AG08396 (cell line): ENCODE data around the gene CRTC3.
"Not testable (repeated sequence)": the region's sequence is repeated elsewhere in the genome, so short reads cannot be mapped to it uniquely, and the experiment has no call there.

Source experiments
- DNase-seq: peaks from one replicate; pipeline ENCODE4 v3.0.0; 2012; ENCODE audit warnings: low spot score, mixed read lengths

Gene CRTC3

DNA sequence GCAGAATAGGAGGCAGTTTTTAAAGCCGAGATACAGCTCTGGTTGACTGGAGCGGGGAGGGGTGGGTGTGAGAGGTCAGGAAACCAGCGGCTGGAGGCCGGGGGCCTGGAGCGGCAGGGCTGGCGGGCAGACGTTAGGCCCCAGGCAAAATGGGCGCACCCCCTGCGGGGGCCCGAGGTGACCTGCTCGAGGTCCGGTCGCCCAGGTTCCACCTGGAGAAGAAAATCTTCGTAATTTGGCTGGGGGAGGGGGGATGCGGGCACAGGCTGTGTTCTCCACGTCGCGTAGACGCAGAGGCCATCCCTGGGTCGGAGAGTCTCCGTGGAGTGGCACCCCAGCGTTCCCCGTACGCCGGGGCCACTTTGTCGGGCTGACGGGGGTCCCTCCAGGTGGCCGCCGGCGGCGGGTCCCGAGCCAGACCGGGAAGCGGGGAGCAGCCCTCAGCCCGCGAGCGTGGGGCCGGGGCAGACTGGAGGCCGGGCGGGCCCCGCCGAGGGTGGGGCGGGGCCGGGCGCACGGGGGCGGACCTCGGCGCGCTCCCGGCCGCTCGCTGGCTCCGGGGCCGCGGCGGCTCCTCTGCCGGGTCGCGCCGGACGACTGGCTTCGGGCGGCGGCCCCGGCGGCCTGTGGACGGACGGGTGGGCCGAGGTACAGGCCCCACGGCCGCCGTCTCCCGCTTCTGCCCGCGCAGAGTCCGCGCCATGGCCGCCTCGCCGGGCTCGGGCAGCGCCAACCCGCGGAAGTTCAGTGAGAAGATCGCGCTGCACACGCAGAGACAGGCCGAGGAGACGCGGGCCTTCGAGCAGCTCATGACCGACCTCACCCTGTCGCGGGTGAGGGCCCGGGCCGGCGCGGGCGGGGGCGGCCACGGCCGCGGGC is at the start of gene CRTC3:
CRTC3 (plus strand) TSS at position 553 of the 879 bp plus-strand sequence; CDS start at position 702, 149 bp downstream.
- DNase-seq: peak; percentile 90

DNA sequence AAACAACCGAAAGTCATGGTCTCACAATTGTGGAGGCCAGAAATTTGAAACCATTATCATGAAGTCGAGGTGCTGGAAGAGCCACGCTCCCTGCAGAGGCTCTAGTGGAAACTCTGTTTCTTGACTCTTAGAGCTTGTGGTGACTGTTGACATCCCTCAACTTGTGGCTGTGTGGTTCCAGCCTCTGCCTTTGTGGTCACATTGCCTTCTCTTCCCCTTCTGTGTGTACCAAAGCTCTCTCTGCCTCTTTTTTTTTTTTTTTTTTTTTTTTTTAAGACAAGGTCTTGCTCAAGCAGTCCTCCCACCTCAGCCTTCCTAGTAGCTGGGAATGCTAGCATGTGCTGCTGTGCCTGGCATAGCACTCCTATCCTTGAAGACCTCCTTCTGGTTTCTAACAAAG is 48.7 kb upstream of the CRTC3 start:
- DNase-seq: no peak

DNA sequence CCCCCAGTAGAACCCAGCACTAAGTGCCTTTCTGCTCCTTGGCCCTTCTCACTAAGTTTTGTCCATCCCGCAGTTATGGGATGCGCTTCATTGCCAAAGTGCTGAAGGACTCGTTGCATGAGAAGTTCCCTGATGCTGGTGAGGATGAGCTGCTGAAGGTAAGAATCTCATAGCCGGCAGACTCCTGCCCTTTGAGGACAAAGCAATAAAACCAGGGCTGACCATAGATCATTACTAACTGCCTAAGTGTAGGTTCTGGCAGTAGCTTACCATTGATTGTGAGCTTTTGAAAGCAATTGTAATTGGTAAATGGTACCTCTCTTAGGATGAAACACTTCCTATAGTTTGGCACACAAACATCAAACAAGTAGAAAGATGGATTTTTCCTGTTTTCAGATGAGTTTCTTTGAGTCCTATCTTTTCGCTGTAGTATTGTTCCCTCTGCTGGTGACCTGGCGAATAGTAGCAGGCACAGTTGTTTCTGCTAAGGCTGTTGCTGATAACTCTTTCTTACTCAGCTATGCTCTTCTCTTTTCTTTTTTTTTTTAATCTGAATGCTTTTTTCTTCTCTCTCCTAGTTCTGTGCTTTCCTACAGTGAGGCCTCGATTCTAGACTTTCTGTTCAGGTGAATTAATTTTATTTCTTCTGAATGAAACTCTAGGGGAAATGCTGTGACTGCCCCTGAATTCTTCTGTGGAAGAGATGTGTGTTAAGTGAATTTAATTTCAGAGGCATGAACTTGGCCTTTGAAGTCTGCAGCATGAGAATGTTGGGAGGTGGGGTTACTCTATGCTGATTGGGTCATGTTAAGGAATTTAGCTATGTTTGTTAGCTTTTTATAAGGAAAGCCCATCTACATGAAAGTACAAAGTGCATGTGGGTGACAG is 47.4 kb upstream of the CRTC3 start:
- peak; percentile 41 for DNase-seq

DNA sequence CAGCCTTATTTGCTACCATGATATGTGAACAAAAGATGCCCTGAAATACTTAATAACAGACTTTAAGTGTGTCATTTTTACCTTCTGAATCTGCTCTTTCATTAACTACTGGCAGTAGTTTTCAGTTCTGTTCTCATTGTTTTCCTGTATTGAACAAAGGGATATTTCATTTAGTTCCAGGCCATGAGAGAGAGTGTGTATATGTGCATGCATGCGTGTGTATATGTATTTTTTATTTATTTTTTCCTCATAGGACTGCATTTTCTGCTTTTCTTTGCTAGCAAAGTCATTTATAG is 46.8 kb upstream of the CRTC3 start:
- DNase-seq: no peak

DNA sequence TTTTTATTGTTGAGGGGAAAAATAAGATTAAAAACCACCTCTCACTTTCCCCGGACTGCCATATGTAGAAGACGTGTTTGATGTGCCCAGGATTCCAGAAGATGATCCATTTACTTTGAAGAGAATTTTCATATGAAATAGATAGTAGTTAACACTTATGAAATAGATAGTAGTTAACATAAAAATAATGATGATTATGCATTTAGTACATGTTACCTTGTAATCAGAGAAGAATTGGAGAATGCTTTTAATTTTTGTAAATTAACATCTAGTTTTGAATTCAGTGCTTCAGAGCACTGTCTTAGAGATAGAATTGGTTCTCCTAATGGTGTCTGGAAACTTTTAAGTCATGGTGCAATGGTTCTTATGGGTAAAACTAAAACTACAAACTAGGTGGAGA is 46.1 kb upstream of the CRTC3 start:
- no peak for DNase-seq

GRCh38 chr15:90487186-90487585 is 42.5 kb upstream of the CRTC3 start:
- DNase-seq: no peak

- no peak for DNase-seq
These were observed 40.2 kb upstream of the CRTC3 start for GRCh38 chr15:90489514-90489913.

GRCh38 chr15:90489944-90490343 is 39.8 kb upstream of the CRTC3 start:
- no peak for DNase-seq

DNA sequence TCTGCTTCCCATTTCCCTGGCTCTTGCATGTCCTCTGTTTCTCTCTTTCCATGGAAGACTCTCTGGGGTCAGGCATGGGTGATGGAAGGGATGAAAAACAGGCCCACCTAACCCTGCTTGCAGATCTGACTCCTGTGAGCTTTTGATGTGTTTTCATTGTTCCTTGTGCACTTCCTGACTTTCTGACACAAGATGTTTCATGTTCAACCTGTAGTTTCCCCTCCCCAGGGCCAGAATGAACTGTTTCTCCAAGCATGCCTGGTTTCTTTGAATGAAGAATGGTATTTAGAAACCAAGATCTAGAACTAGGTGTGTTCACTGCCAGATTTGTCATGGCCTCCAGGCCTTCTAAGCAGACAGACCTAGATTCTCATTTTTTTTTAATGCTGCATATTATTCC is 36.1 kb upstream of the CRTC3 start:
- DNase-seq: no peak

DNA sequence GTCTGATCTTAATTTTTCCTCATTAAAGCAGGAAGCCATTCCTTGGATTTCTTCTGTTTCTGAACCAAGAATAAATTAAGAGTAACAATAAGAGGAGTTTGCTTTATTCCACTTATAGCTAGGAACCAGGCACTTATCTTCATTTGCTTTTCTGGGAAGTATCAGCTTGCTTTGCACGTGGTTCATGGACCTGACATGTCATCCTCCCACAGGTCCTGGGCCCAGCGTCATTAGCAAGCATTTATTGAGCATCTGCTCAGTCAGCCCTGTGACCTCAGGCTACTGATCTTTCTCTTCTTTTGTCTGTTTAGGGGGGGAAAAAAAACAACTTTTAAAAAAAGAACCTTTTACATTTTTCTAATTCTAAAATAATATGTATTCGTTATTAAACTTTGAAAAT is 34.7 kb upstream of the CRTC3 start:
- DNase-seq: no peak

DNA sequence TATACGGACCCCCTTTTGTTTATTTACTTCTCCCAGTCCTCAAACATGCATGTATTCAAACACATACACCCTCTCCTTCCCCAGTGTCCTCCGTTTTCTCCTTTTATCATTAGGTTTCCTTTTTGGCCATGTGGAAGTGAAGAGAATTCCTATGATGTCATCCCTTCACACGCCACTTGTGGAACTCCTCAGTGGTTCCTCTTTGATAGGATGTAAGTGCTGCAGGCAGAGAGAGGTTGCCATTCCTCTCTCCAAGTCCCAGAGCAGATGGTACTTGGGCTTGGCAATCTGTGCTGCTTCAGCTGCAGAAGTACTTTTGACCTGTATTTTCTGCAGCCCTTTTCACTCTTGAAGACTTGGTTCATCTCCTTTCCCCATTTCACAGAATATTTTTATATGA is 32.9 kb upstream of the CRTC3 start:
- no peak for DNase-seq

DNA sequence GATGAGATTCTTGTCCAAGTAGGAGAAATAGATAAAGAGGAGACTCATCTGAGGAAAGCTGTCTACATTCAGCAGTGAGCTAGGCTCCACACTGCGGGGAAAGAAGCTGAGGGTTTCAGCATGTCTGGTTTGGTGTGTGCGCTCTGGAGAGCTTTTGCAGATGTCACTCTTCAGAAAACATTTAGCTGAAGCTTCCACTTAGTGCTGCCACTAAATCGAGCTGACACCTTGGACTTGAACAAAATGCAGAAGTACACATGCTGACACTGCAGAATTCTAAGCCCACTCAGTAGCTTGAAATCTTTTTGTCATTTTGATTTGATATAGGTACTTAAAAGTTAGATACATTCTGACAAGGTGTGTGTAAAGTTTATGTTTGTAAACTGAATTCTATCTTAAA is 32.3 kb upstream of the CRTC3 start:
- DNase-seq: no peak

- no peak for DNase-seq
These were observed 31.8 kb upstream of the CRTC3 start for GRCh38 chr15:90497912-90498311.

DNA sequence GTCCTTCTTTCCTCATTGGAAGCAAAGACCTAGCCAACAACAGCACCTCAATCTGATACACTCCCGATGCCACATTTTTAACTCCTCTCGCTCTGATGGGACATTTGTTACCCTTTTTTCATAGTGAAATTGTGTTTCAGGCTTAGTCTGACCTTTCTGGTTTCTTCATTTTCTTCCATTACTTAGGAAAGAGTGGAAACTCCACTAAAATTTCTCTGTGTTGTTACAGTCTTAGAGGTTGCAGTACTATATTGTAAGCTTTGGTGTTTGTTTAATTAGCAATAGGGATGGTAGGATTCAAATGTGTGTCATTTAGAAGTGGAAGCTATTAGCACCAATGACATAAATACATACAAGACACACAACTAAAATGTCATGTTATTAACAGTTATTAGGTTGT is 29.6 kb upstream of the CRTC3 start:
- no peak for DNase-seq

DNA sequence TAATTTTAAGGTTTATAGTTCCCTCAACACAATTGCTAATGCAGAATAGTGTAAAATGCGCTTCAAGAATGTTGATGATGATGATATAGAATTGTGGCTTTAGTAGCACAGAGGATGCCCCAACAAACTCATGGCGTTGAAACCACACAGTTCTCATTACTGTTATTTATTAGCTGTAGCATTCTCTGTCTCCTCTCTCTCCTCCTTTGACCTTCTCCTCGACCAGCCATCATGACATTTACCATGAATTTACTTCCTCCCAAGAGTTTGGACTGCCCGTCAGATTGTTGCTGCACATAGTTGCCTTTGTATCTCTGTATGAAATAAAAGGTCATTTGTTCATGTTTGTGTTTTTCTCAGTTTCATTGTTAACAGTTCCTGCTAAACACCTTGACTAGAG is 27.8 kb upstream of the CRTC3 start:
- no peak for DNase-seq

GRCh38 chr15:90510781-90511180 is 18.9 kb upstream of the CRTC3 start:
- DNase-seq: not testable (repeated sequence)

GRCh38 chr15:90511211-90511618 is 18.5 kb upstream of the CRTC3 start:
- DNase-seq: not testable (repeated sequence)

DNA sequence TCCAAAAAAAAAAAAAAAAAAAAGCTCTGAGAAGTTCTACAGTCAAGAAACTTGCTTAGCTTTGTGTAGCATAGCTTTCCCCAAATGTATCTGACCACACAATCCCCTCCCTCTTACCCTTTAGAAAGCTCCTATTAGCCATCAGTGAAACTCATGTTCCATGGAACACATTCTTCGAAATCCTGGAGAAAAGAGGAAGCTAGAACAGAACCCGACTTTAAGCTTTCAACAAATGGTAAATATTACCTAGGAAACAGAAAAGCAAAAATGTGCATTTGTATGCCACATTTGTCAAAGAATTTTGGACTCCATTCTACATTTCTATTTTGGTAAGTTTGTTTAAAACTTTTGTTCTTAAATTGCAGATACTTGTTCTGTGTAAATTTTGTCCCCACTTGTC is 17.4 kb upstream of the CRTC3 start:
- no peak for DNase-seq

- no peak for DNase-seq
These were observed 16.7 kb upstream of the CRTC3 start for GRCh38 chr15:90512981-90513380.

DNA sequence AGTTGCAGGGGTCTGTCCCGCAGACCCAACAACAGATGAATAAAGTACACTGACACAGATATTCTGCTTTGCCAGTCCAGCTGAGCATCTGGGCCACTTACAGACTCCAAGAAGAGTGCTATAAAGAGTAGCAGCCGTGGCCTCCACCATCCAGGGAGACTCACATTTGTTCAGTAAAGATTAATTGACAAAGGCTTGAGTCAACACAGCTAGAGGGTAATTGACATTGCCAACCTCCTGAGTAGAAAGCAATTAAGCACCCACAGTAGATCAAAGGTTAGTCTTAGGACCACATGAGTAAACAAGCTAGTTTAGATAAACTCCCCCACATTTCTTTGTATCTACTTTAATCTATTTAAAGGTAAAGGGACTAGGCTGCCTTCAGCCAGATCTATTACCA is 16.3 kb upstream of the CRTC3 start:
- DNase-seq: no peak

GRCh38 chr15:90513893-90514292 is 15.8 kb upstream of the CRTC3 start:
- DNase-seq: not testable (repeated sequence)

DNA sequence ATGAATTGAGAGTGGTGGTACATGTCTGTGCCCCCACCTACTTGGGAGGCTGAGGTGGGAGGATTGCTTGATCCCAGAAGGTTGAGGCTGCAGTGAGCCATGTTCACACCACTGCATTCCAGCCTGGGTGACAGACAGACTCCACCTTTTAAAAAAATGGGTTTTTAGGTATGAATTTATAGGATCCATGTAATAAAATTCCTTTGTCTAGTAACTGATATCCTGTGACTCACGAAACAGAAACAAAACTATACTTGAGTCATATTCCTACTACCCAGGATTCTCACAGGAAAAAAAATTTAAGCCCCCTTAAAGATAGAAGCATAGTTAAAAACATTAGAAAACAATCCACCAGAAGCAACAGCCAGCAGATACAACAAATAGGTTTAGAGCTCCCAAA is 10.0 kb upstream of the CRTC3 start:
- DNase-seq: peak; percentile 52

GRCh38 chr15:90520365-90520764 is 9.4 kb upstream of the CRTC3 start:
- DNase-seq: no peak
